ENCODE results near the gene FGFBP1. TPM values are rescaled to one million over a fixed set of nuclear protein-coding genes. Genes with fewer than 3 reads are reported as not detected.

FGFBP1 gene
- total and polyA plus RNA-seq, 2 donors (not counting 1 experiment from before 2014, with no cell fraction given), result not detected

GRCh38 chr4:15953625-15954024, 15.1 kb upstream of the FGFBP1 start:
- Histone ChIP-seq H3K79me2 (ENCODE audit: control insufficient read depth, insufficient read depth, low read length) (no peaks in the 10 kb centered on the region), H3K4me2 (replicated peaks; ENCODE audit: low read depth, low read length, poor library complexity, severe bottlenecking) (no peak overlapping the region), H3K4me1 (ENCODE audit: control insufficient read depth in 2 of 2, insufficient read depth in 2 of 2, low read length in 2 of 2) (peaks cover 0 to 3% of the 10 kb centered on the region in 2 donors), H3K9ac (ENCODE audit: low read length) (no peak overlapping the region), H3K27ac (ENCODE audit: low read length in 2 of 2) (no peak overlapping the region), H3K9me3 (ENCODE audit: control extremely low read depth in 1 of 3, control insufficient read depth in 2 of 3, insufficient read depth in 1 of 3, low read length in 2 of 3) (peaks cover 0 to 11% (median 2%) of the 10 kb centered on the region in 3 donors), H2AFZ (ENCODE audit: insufficient read depth, low read depth, low read length, poor library complexity, severe bottlenecking) (no peak overlapping the region), H3K27me3 (replicated peaks in 1 of 4; ENCODE audit: control extremely low read depth in 1 of 4, control insufficient read depth in 3 of 4, insufficient read depth in 4 of 4, low read length in 3 of 4) (no peaks in the 10 kb centered on the region), H3K36me3 (replicated peaks in 1 of 2; ENCODE audit: control extremely low read depth in 1 of 2, control insufficient read depth in 1 of 2, extremely low read depth in 1 of 2, insufficient read depth in 2 of 2, low read length in 1 of 2) (no peaks in the 10 kb centered on the region), H3K4me3 (ENCODE audit: control extremely low read depth in 1 of 5, extremely low read depth in 1 of 5, insufficient read depth in 1 of 5, low read depth in 2 of 5, low read length in 4 of 5) (no peak overlapping the region), H4K20me1 (ENCODE audit: control insufficient read depth, insufficient read depth, low read length, poor library complexity, severe bottlenecking) (no peaks in the 10 kb centered on the region)
- ChIA-PET POLR2A (no interaction called here), CTCF (interaction anchor here (0.6 to 2.7 kb wide), 3 partner anchors 71 to 225 kb away, joined by 5 to 18 read pairs (median 7); no protein-coding TSS in a partner anchor)
- ATAC-seq (ENCODE audit: low read depth) (no peak), DNase-seq (no peak)
- peaks cover 2% of the 10 kb centered on the region for H3K9me3 Mint-ChIP-seq (ENCODE audit: insufficient read depth)
- no peak overlapping the region for H3K27ac Mint-ChIP-seq
- intact Hi-C loops (cut with micrococcal nuclease), result no loop called here
- no peak overlapping the region for H3K4me3 Mint-ChIP-seq
- peaks cover 9% of the 10 kb centered on the region for H3K4me1 Mint-ChIP-seq
- TF ChIP-seq EZH2 (IDR thresholded peaks at IDR 0.05; ENCODE audit: borderline replicate concordance, insufficient read depth, low read depth, low read length, poor library complexity, severe bottlenecking), result no peak
- WGBS (ENCODE audit: insufficient coverage), result 95% methylated on average over 2 of the region's 5 CpGs
- H3K27me3 Mint-ChIP-seq, result peaks cover 2% of the 10 kb centered on the region

GRCh38 chr4:15951781-15952180, 13.2 kb upstream of the FGFBP1 start:
- H3K27ac ChIP-seq (ENCODE audit: low read length in 2 of 2), result no peak overlapping the region
- no peaks in the 10 kb centered on the region for H3K36me3 ChIP-seq (replicated peaks in 1 of 2; ENCODE audit: control extremely low read depth in 1 of 2, control insufficient read depth in 1 of 2, extremely low read depth in 1 of 2, insufficient read depth in 2 of 2, low read length in 1 of 2)
- no peak overlapping the region for H3K9ac ChIP-seq (ENCODE audit: low read length)
- no peak overlapping the region for H3K4me2 ChIP-seq (replicated peaks; ENCODE audit: low read depth, low read length, poor library complexity, severe bottlenecking)
- ATAC-seq (ENCODE audit: low read depth) (no peak), DNase-seq (no peak)
- peaks cover 2% of the 10 kb centered on the region for H3K27me3 Mint-ChIP-seq
- H3K4me1 Mint-ChIP-seq, result peaks cover 9% of the 10 kb centered on the region
- CTCF ChIA-PET, result interaction anchor here (2.7 kb wide), 1 partner anchor 69 kb away, joined by 18 read pairs; no protein-coding TSS in a partner anchor
- H3K4me3 Mint-ChIP-seq, result no peak overlapping the region
- intact Hi-C loops (cut with micrococcal nuclease), result no loop called here
- peaks cover 0 to 11% (median 2%) of the 10 kb centered on the region in 3 donors for H3K9me3 ChIP-seq (ENCODE audit: control extremely low read depth in 1 of 3, control insufficient read depth in 2 of 3, insufficient read depth in 1 of 3, low read length in 2 of 3)
- POLR2A ChIA-PET, result no interaction called here
- no peak overlapping the region for H2AFZ ChIP-seq (ENCODE audit: insufficient read depth, low read depth, low read length, poor library complexity, severe bottlenecking)
- no peak for TF ChIP-seq EZH2 (IDR thresholded peaks at IDR 0.05; ENCODE audit: borderline replicate concordance, insufficient read depth, low read depth, low read length, poor library complexity, severe bottlenecking)
- TF ChIP-seq, protein P1, sequence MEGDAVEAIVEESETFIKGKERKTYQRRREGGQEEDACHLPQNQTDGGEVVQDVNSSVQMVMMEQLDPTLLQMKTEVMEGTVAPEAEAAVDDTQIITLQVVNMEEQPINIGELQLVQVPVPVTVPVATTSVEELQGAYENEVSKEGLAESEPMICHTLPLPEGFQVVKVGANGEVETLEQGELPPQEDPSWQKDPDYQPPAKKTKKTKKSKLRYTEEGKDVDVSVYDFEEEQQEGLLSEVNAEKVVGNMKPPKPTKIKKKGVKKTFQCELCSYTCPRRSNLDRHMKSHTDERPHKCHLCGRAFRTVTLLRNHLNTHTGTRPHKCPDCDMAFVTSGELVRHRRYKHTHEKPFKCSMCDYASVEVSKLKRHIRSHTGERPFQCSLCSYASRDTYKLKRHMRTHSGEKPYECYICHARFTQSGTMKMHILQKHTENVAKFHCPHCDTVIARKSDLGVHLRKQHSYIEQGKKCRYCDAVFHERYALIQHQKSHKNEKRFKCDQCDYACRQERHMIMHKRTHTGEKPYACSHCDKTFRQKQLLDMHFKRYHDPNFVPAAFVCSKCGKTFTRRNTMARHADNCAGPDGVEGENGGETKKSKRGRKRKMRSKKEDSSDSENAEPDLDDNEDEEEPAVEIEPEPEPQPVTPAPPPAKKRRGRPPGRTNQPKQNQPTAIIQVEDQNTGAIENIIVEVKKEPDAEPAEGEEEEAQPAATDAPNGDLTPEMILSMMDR (IDR thresholded peaks at IDR 0.05), result no peak
- H3K79me2 ChIP-seq (ENCODE audit: control insufficient read depth, insufficient read depth, low read length), result no peaks in the 10 kb centered on the region
- H3K27ac Mint-ChIP-seq, result no peak overlapping the region
- H3K4me3 ChIP-seq (ENCODE audit: control extremely low read depth in 1 of 5, extremely low read depth in 1 of 5, insufficient read depth in 1 of 5, low read depth in 2 of 5, low read length in 4 of 5), result no peak overlapping the region
- H3K27me3 ChIP-seq (replicated peaks in 1 of 4; ENCODE audit: control extremely low read depth in 1 of 4, control insufficient read depth in 3 of 4, insufficient read depth in 4 of 4, low read length in 3 of 4), result no peaks in the 10 kb centered on the region
- peaks cover 2% of the 10 kb centered on the region for H3K9me3 Mint-ChIP-seq (ENCODE audit: insufficient read depth)
- no peaks in the 10 kb centered on the region for H4K20me1 ChIP-seq (ENCODE audit: control insufficient read depth, insufficient read depth, low read length, poor library complexity, severe bottlenecking)
- peaks cover 0 to 3% of the 10 kb centered on the region in 2 donors for H3K4me1 ChIP-seq (ENCODE audit: control insufficient read depth in 2 of 2, insufficient read depth in 2 of 2, low read length in 2 of 2)
